Effector memory CD8-positive, alpha-beta T cell (primary cell): ENCODE measurements around the gene GYS1.

Source experiments
- ATAC-seq: fragments of 150-1000 bp; cut with Tn5 transposase; replicated peaks from 2 replicates; pipeline ENCODE4 v1.10.0; 2021; ENCODE audit warnings: mild to moderate bottlenecking, moderate library complexity
- DNase-seq, 3 experiments: peaks; one replicate each; pipeline ENCODE4 v3.0.0; 2021
- H3K27ac Mint-ChIP-seq, 2 donors: one replicate each; pipeline ENCODE4 v1.8.0; 2022; ENCODE audit warnings: mild to moderate bottlenecking in 2 of 2, mixed read lengths in 2 of 2, moderate library complexity in 2 of 2
- H3K27me3 Mint-ChIP-seq, 2 donors: one replicate each; pipeline ENCODE4 v1.8.0; 2022; ENCODE audit warnings: mixed read lengths in 2 of 2
- H3K36me3 Mint-ChIP-seq: one replicate; pipeline ENCODE4 v1.8.0; 2022; ENCODE audit warnings: mild to moderate bottlenecking, moderate library complexity, mixed read lengths; ENCODE audit not compliant: insufficient read depth
- H3K4me1 Mint-ChIP-seq, 2 donors: one replicate each; pipeline ENCODE4 v1.8.0; 2022; ENCODE audit warnings: low read depth in 2 of 2, mixed read lengths in 2 of 2
- H3K4me3 Mint-ChIP-seq, 2 donors: one replicate each; pipeline ENCODE4 v1.8.0; 2022; ENCODE audit warnings: mild to moderate bottlenecking in 2 of 2, mixed read lengths in 2 of 2, moderate library complexity in 2 of 2
- H3K9me3 Mint-ChIP-seq, 2 donors: one replicate each; pipeline ENCODE4 v1.8.0; 2022; ENCODE audit warnings: mixed read lengths in 2 of 2

The GYS1 gene

GRCh38 chr19:48961051-48961649 lies 32.0 kb downstream of the GYS1 start:
- Mint-ChIP-seq H3K4me1 (peaks cover 47 to 54% of the 10 kb centered on the region in 2 donors), H3K36me3 (peaks cover 42% of the 10 kb centered on the region), H3K27ac (no peak overlapping the region), H3K27me3 (no peaks in the 10 kb centered on the region), H3K4me3 (no peak overlapping the region), H3K9me3 (no peaks in the 10 kb centered on the region)
- no peak for DNase-seq
- no peak for ATAC-seq

GRCh38 chr19:48959341-48960239 lies 33.5 kb downstream of the GYS1 start:
- Mint-ChIP-seq H3K36me3 (peaks cover 33% of the 10 kb centered on the region), H3K4me3 (no peak overlapping the region), H3K27ac (peak overlapping the region in 1 of 2 donors; percentile 39), H3K9me3 (no peaks in the 10 kb centered on the region), H3K4me1 (peaks cover 41 to 49% of the 10 kb centered on the region in 2 donors), H3K27me3 (no peaks in the 10 kb centered on the region)
- no peak for DNase-seq
- no peak for ATAC-seq

- no peaks in the 10 kb centered on the region for H3K27me3 Mint-ChIP-seq
- H3K4me3 Mint-ChIP-seq = no peak overlapping the region
- H3K36me3 Mint-ChIP-seq = peaks cover 33% of the 10 kb centered on the region
- H3K9me3 Mint-ChIP-seq = no peaks in the 10 kb centered on the region
- no peak overlapping the region for H3K27ac Mint-ChIP-seq
- H3K4me1 Mint-ChIP-seq = peaks cover 29 to 38% of the 10 kb centered on the region in 2 donors
- no peak for ATAC-seq
- no peak for DNase-seq
Observed at GRCh38 chr19:48958006-48958405, 35.1 kb downstream of the GYS1 start.

- Mint-ChIP-seq H3K27me3 (no peaks in the 10 kb centered on the region), H3K4me1 (peaks cover 16 to 18% of the 10 kb centered on the region in 2 donors), H3K4me3 (peak overlapping the region; percentile 88 to 91), H3K36me3 (peaks cover 25% of the 10 kb centered on the region), H3K9me3 (no peaks in the 10 kb centered on the region), H3K27ac (peak overlapping the region; percentile 69 to 91)
- DNase-seq (no peak), ATAC-seq (no peak)
Observed at GRCh38 chr19:48955308-48955958, 37.7 kb downstream of the GYS1 start.

- peak; percentile 68 to 77 (median 74) for DNase-seq
- peak; percentile 93 for ATAC-seq
- peaks cover 16 to 18% of the 10 kb centered on the region in 2 donors for H3K4me1 Mint-ChIP-seq
- H3K9me3 Mint-ChIP-seq = no peaks in the 10 kb centered on the region
- H3K36me3 Mint-ChIP-seq = peaks cover 25% of the 10 kb centered on the region
- H3K4me3 Mint-ChIP-seq = peak within 1 kb of the TSS; percentile 88 to 91
- H3K27me3 Mint-ChIP-seq = no peaks in the 10 kb centered on the region
- H3K27ac Mint-ChIP-seq = peak within 1 kb of the TSS; percentile 89 to 91
Observed at GRCh38 chr19:48954595-48955307, 38.4 kb downstream of the GYS1 start, which contains the start of gene BAX. Gene BAX (plus strand): TSS chr19:48954875. CDS start chr19:48954929, 54 bp downstream.

GRCh38 chr19:48953990-48954594 lies 39.0 kb downstream of the GYS1 start:
- Mint-ChIP-seq H3K4me3 (peak overlapping the region; percentile 88 to 91), H3K4me1 (peaks cover 16 to 18% of the 10 kb centered on the region in 2 donors), H3K36me3 (peaks cover 25% of the 10 kb centered on the region), H3K27me3 (no peaks in the 10 kb centered on the region), H3K27ac (peak overlapping the region; percentile 89 to 91), H3K9me3 (no peaks in the 10 kb centered on the region)
- DNase-seq = no peak
- ATAC-seq = no peak

- Mint-ChIP-seq H3K9me3 (no peaks in the 10 kb centered on the region), H3K27me3 (no peaks in the 10 kb centered on the region), H3K4me3 (peak overlapping the region in 1 of 2 donors; percentile 42), H3K4me1 (peaks cover 16% of the 10 kb centered on the region in 2 donors), H3K27ac (no peak overlapping the region), H3K36me3 (peaks cover 21% of the 10 kb centered on the region)
- no peak for ATAC-seq
- DNase-seq = no peak
Observed at GRCh38 chr19:48953141-48953540, 40.0 kb downstream of the GYS1 start.

GRCh38 chr19:48950830-48951519 lies 42.1 kb downstream of the GYS1 start:
- Mint-ChIP-seq H3K9me3 (no peaks in the 10 kb centered on the region), H3K4me1 (peaks cover 9 to 11% of the 10 kb centered on the region in 2 donors), H3K36me3 (peaks cover 10% of the 10 kb centered on the region), H3K27me3 (no peaks in the 10 kb centered on the region), H3K27ac (no peak overlapping the region), H3K4me3 (no peak overlapping the region)
- DNase-seq (no peak), ATAC-seq (no peak)

GRCh38 chr19:48950159-48950558 lies 43.0 kb downstream of the GYS1 start:
- H3K36me3 Mint-ChIP-seq = peaks cover 7% of the 10 kb centered on the region
- no peak overlapping the region for H3K4me3 Mint-ChIP-seq
- H3K27ac Mint-ChIP-seq = no peak overlapping the region
- no peaks in the 10 kb centered on the region for H3K27me3 Mint-ChIP-seq
- H3K9me3 Mint-ChIP-seq = no peaks in the 10 kb centered on the region
- DNase-seq = no peak
- no peak for ATAC-seq
- H3K4me1 Mint-ChIP-seq = peaks cover 3 to 4% of the 10 kb centered on the region in 2 donors

- Mint-ChIP-seq H3K27ac (no peak overlapping the region), H3K4me1 (no peaks in the 10 kb centered on the region), H3K4me3 (no peak overlapping the region), H3K27me3 (no peaks in the 10 kb centered on the region), H3K36me3 (no peaks in the 10 kb centered on the region), H3K9me3 (no peaks in the 10 kb centered on the region)
- ATAC-seq (no peak), DNase-seq (no peak)
Observed at GRCh38 chr19:48947258-48947542, 45.9 kb downstream of the GYS1 start.

GRCh38 chr19:48946463-48947257 lies 46.4 kb downstream of the GYS1 start:
- no peak overlapping the region for H3K27ac Mint-ChIP-seq
- H3K27me3 Mint-ChIP-seq = no peaks in the 10 kb centered on the region
- DNase-seq (no peak), ATAC-seq (no peak)
- no peaks in the 10 kb centered on the region for H3K4me1 Mint-ChIP-seq
- H3K36me3 Mint-ChIP-seq = no peaks in the 10 kb centered on the region
- H3K4me3 Mint-ChIP-seq = no peak overlapping the region
- H3K9me3 Mint-ChIP-seq = no peaks in the 10 kb centered on the region

- H3K4me1 Mint-ChIP-seq = no peaks in the 10 kb centered on the region
- H3K27me3 Mint-ChIP-seq = no peaks in the 10 kb centered on the region
- H3K4me3 Mint-ChIP-seq = no peak overlapping the region
- H3K27ac Mint-ChIP-seq = no peak overlapping the region
- no peak for DNase-seq
- H3K36me3 Mint-ChIP-seq = no peaks in the 10 kb centered on the region
- ATAC-seq = no peak
- no peaks in the 10 kb centered on the region for H3K9me3 Mint-ChIP-seq
Observed at GRCh38 chr19:48945817-48946216, 47.3 kb downstream of the GYS1 start.
